SU-DHL-6 (cell line): ENCODE results near the gene EPHA4.

Experiments used
- CTCF ChIP-seq: fragments of 200-600 bp; sonication (generic); IDR thresholded peaks from one replicate; pipeline ENCODE4 v1.5.1; 2017; ENCODE audit warnings: antibody characterized with exemption, mild to moderate bottlenecking, low read length, moderate library complexity; ENCODE audit not compliant: insufficient read depth, poor library complexity, severe bottlenecking
- EZH2phosphoT487 ChIP-seq: fragments of 200-600 bp; sonication (generic), shearing (Covaris generic); conservative IDR thresholded peaks from 2 replicates; pipeline ENCODE4 v1.6.1; 2018; ENCODE audit warnings: mild to moderate bottlenecking, antibody characterized with exemption, low read length, moderate library complexity, mixed read lengths

GRCh38 chr2:221501210-221501882, 70.8 kb downstream of the EPHA4 start:
- no peak for TF ChIP-seq CTCF
- TF ChIP-seq EZH2phosphoT487: no peak
